Measurements from ENCODE around the gene PDIA2. TPM values are rescaled to one million over a fixed set of nuclear protein-coding genes. Genes with fewer than 3 reads are reported as not detected.

Gene PDIA2
- total and polyA plus RNA-seq, 2 donors (not counting 3 experiments of a cell fraction or from before 2014, with no cell fraction given) = 0.63 TPM; not detected in 1

DNA sequence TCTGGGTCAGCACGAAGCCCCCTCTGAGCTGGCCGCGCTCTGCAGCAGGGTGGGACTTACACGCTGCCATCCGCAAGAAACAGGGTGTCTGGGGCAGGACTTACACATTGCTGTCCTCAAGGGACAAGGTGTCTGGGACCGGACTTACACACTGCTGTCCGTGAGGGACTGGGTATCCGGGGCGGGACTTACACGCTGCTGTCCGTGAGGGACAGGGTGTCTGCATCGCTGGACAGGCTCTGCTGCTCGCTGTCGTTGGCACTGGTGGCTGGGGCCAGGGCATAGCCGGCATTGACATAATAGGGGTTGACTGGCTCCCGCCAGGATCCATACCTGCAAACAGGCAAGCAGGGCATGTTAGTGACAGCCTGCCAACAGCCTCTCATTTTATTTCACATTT, 31.4 kb downstream of the PDIA2 start:
- Histone ChIP-seq H4K20me1 (replicated peaks; ENCODE audit: control insufficient read depth, extremely low read depth, insufficient read depth, low read length) (no peaks in the 10 kb centered on the region), H3K9me1 (replicated peaks; ENCODE audit: control insufficient read depth, extremely low read depth, insufficient read depth, low read length) (no peaks in the 10 kb centered on the region), H3K9ac (replicated peaks; ENCODE audit: extremely low read depth, insufficient read depth, low read length) (no peak overlapping the region), H3K4me1 (ENCODE audit: control insufficient read depth, extremely low read depth, insufficient read depth, low read length) (no peaks in the 10 kb centered on the region), H3K4me2 (ENCODE audit: insufficient read depth, low read length) (no peak overlapping the region), H3K79me2 (ENCODE audit: control insufficient read depth, insufficient read depth, low read length) (peaks cover 26% of the 10 kb centered on the region), H3K36me3 (ENCODE audit: control insufficient read depth in 2 of 2, extremely low read depth in 1 of 2, insufficient read depth in 2 of 2, low read length in 2 of 2) (peaks cover 3 to 24% of the 10 kb centered on the region in 2 experiments), H3K9me3 (replicated peaks; ENCODE audit: control insufficient read depth, insufficient read depth, low read length) (no peaks in the 10 kb centered on the region), H3K4me3 (replicated peaks in 1 of 3; ENCODE audit: insufficient read depth in 1 of 3, low read depth in 1 of 3, low read length in 3 of 3) (no peak overlapping the region), H3K27ac (ENCODE audit: insufficient read depth, low read depth, low read length) (no peak overlapping the region), H2AFZ (ENCODE audit: low read depth, low read length) (no peak overlapping the region), H3K27me3 (ENCODE audit: control insufficient read depth in 2 of 2, insufficient read depth in 2 of 2, low read length in 2 of 2) (no peaks in the 10 kb centered on the region)
- TF ChIP-seq, protein P1, sequence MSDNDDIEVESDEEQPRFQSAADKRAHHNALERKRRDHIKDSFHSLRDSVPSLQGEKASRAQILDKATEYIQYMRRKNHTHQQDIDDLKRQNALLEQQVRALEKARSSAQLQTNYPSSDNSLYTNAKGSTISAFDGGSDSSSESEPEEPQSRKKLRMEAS (IDR thresholded peaks at IDR 0.05; ENCODE audit: insufficient read depth, insufficient read length) = no peak
- ChIA-PET POLR2A (no interaction called here), CTCF (no interaction called here)
- dilution Hi-C loops (cut with MboI; ENCODE audit: extremely low pct_ligation_motif_present, low sequenced_read_pairs) = no loop called here
- no peak for FAIRE-seq
- intact Hi-C loops (cut with micrococcal nuclease) = no loop called here
- BruUV-seq (replicated peaks) = no TSS peak
- DNase-seq (ENCODE audit: low read depth, low spot score) = no peak

GRCh38 chr16:314795-315299, 31.9 kb downstream of the PDIA2 start:
- H3K27ac ChIP-seq (ENCODE audit: insufficient read depth, low read depth, low read length) = no peak overlapping the region
- ChIA-PET CTCF (no interaction called here), POLR2A (no interaction called here)
- H3K4me3 ChIP-seq (replicated peaks in 1 of 3; ENCODE audit: insufficient read depth in 1 of 3, low read depth in 1 of 3, low read length in 3 of 3) = no peak overlapping the region
- no peak overlapping the region for H2AFZ ChIP-seq (ENCODE audit: low read depth, low read length)
- TF ChIP-seq GATA2 (IDR thresholded peaks at IDR 0.05; ENCODE audit: insufficient read depth, insufficient read length, low read depth, low read length) (no peak), POLR2A (IDR thresholded peaks at IDR 0.05; ENCODE audit: low read depth, low read length) (no peak), POLR2AphosphoS5 (IDR thresholded peaks at IDR 0.05; ENCODE audit: insufficient read depth, low read depth, low read length) (no peak), FOS (IDR thresholded peaks at IDR 0.05; ENCODE audit: borderline replicate concordance, insufficient read depth, low read length) (no peak), JUN (IDR thresholded peaks at IDR 0.05; ENCODE audit: borderline replicate concordance, insufficient read depth, insufficient read length, low read depth) (no peak), CTCF (IDR thresholded peaks at IDR 0.05; ENCODE audit: extremely low read depth in 1 of 2, insufficient read depth in 1 of 2, low read depth in 1 of 2, low read length in 2 of 2) (no peak)
- TF ChIP-seq, protein P1 (IDR thresholded peaks at IDR 0.05; ENCODE audit: insufficient read depth, insufficient read length) = no peak
- BruUV-seq (replicated peaks) = no TSS peak
- H4K20me1 ChIP-seq (replicated peaks; ENCODE audit: control insufficient read depth, extremely low read depth, insufficient read depth, low read length) = no peaks in the 10 kb centered on the region
- H3K27me3 ChIP-seq (ENCODE audit: control insufficient read depth in 2 of 2, insufficient read depth in 2 of 2, low read length in 2 of 2) = no peaks in the 10 kb centered on the region
- H3K4me1 ChIP-seq (ENCODE audit: control insufficient read depth, extremely low read depth, insufficient read depth, low read length) = no peaks in the 10 kb centered on the region
- H3K79me2 ChIP-seq (ENCODE audit: control insufficient read depth, insufficient read depth, low read length) = peaks cover 31% of the 10 kb centered on the region
- no peak for DNase-seq (ENCODE audit: low read depth, low spot score)
- dilution Hi-C loops (cut with MboI; ENCODE audit: extremely low pct_ligation_motif_present, low sequenced_read_pairs) (no loop called here), intact Hi-C loops (cut with micrococcal nuclease) (no loop called here)
- H3K9me1 ChIP-seq (replicated peaks; ENCODE audit: control insufficient read depth, extremely low read depth, insufficient read depth, low read length) = no peaks in the 10 kb centered on the region
- H3K36me3 ChIP-seq (ENCODE audit: control insufficient read depth in 2 of 2, extremely low read depth in 1 of 2, insufficient read depth in 2 of 2, low read length in 2 of 2) = peaks cover 3 to 20% of the 10 kb centered on the region in 2 experiments
- no peak overlapping the region for H3K9ac ChIP-seq (replicated peaks; ENCODE audit: extremely low read depth, insufficient read depth, low read length)
- H3K4me2 ChIP-seq (ENCODE audit: insufficient read depth, low read length) = no peak overlapping the region
- FAIRE-seq = no peak
- H3K9me3 ChIP-seq (replicated peaks; ENCODE audit: control insufficient read depth, insufficient read depth, low read length) = no peaks in the 10 kb centered on the region
